NCI-H345 (cell line): ENCODE measurements around the gene CCL13.

Experiments
- DNase-seq: peaks from one replicate; lab custom pipeline; 2025; lab: John Stamatoyannopoulos, UW

The CCL13 gene

GRCh38 chr17:34363183-34363661, 6.9 kb downstream of the CCL13 start, which contains the start of gene CCL1:
TSS of gene CCL1 (minus strand) at chr17:34363233. CDS start at chr17:34363161, 72 bp downstream.
- DNase-seq, result no peak

- no peak for DNase-seq
Measured at GRCh38 chr17:34364751-34365150, 8.5 kb downstream of the CCL13 start.

- no peak for DNase-seq
Measured at GRCh38 chr17:34365340-34365739, 9.1 kb downstream of the CCL13 start.

GRCh38 chr17:34366010-34366409, 9.7 kb downstream of the CCL13 start:
- no peak for DNase-seq

- no peak for DNase-seq
Measured at GRCh38 chr17:34366529-34367107, 10.3 kb downstream of the CCL13 start.

- no peak for DNase-seq
Measured at GRCh38 chr17:34367486-34368195, 11.4 kb downstream of the CCL13 start.

GRCh38 chr17:34368196-34368945, 12.1 kb downstream of the CCL13 start:
- DNase-seq, result no peak

- no peak for DNase-seq
Measured at GRCh38 chr17:34368946-34369500, 12.7 kb downstream of the CCL13 start.

GRCh38 chr17:34369571-34369970, 13.3 kb downstream of the CCL13 start:
- no peak for DNase-seq

GRCh38 chr17:34370376-34370996, 14.2 kb downstream of the CCL13 start:
- no peak for DNase-seq

- DNase-seq, result no peak
Measured at GRCh38 chr17:34370997-34371395, 14.7 kb downstream of the CCL13 start.

GRCh38 chr17:34371405-34372100, 15.3 kb downstream of the CCL13 start:
- no peak for DNase-seq

GRCh38 chr17:34374457-34374856, 18.2 kb downstream of the CCL13 start:
- DNase-seq, result peak; percentile 86

GRCh38 chr17:34375426-34375997, 19.2 kb downstream of the CCL13 start:
- no peak for DNase-seq

GRCh38 chr17:34377078-34377823, 21.0 kb downstream of the CCL13 start:
- no peak for DNase-seq

- no peak for DNase-seq
Measured at GRCh38 chr17:34378664-34379101, 22.4 kb downstream of the CCL13 start.

GRCh38 chr17:34379868-34380267, 23.6 kb downstream of the CCL13 start:
- DNase-seq, result no peak

GRCh38 chr17:34382621-34383124, 26.4 kb downstream of the CCL13 start:
- no peak for DNase-seq

GRCh38 chr17:34383216-34383615, 26.9 kb downstream of the CCL13 start:
- no peak for DNase-seq

GRCh38 chr17:34384271-34384670, 28.0 kb downstream of the CCL13 start:
- DNase-seq, result no peak
